Measurements from ENCODE around the gene SEPTIN11.

SEPTIN11 gene

DNA sequence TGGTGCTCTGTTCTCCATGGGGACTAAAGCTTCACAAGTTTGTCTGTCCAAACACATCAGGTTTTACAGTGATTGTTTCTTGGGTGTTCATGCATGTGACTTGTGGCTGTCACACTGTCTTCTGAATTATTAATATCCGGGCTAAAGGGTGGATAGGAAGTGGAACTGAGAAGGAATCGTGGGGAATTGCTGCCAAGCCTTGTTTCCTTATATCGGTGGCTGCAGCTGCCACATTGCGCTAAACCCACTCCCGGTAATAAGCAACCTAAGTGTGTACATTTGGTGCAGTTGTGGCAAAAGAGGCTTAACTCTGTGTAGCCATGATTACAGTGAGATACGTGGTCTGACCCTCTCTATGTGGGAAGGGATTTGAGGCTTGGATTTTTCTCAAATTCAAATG lies 30.7 kb downstream of the SEPTIN11 start:
- DNase-seq (ENCODE audit: low spot score): no peak

DNA sequence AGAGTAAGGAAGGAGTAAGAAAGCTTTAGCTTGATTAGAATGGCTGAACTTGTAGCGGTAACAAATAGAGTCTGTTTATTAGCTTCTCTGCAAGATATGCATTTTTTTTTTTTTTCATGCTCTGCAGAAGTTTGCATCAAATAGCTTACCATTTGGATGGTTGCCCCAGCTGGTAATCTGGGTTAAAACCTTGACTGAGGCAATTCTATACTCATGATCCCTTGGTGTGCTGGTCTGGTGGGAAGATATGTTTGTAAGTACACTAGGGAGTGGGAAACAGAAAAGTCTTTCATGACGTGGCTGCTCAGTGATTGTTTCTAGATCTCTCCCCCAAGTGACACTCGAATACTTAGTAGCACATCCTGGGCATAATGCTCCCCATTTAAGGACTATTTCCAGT lies 32.1 kb downstream of the SEPTIN11 start:
- no peak for DNase-seq (ENCODE audit: low spot score)

DNA sequence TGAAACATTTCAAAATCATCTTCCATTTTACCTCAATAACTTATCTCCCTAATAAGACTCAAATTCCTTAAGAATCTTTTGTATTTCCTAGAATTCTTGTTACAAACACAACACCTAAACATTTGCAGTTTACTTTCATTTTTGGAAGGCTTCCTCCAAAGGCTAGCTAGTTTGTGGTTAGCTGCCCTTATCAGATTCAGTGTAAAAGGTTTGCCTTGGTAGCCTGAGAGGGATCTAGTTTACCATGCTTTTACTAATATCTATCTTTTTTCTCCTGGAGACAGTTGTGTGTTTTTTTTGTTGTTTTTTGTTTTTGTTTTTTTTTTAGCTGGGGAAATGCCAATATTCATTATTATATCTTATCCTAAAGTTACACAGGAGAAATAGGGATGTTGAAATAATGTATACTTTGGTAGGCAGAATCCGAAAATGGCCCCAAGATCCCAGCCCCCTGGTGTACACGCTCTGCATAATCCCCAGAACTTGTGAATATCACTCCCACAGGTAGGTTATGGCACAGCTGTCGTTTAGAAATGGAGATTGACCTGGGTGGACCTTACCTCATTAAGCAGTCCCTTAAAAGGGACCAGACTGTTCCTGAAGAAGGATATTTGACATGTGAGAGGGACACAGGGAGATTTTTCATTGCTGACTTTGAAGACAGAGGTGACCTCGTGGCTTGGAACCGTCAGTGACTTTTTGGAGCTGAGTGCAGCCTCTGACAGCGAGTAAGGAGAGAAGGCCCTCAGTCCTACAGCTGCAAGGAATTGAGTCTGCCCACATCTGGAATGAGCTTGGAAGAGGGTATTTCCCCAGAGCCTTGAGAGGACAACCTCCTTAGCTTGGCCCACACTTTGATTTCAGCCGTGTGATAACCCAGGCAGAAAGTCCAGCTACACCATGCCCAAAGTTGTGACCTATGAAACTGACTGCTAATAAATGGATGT lies 33.4 kb downstream of the SEPTIN11 start:
- DNase-seq (ENCODE audit: low spot score): no peak

DNA sequence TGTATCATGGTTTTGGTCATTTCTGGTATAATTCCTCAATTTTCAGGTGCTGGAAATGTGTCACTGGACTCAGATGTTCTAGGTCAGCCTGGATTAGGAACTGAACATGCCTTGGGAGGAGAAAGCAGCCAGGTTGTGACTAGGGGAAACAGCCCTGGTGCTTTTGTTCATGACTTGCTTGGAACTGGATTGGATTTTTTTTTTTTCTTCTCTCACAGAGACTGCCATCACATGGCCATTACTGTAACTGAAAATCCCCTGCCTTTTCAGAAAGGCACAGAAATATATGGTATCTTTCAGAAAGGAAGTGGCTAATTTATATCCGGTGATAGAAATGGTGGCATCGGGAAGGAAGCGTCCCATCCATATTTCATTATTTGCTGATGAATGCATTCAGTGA lies 34.6 kb downstream of the SEPTIN11 start:
- DNase-seq (ENCODE audit: low spot score): no peak

DNA sequence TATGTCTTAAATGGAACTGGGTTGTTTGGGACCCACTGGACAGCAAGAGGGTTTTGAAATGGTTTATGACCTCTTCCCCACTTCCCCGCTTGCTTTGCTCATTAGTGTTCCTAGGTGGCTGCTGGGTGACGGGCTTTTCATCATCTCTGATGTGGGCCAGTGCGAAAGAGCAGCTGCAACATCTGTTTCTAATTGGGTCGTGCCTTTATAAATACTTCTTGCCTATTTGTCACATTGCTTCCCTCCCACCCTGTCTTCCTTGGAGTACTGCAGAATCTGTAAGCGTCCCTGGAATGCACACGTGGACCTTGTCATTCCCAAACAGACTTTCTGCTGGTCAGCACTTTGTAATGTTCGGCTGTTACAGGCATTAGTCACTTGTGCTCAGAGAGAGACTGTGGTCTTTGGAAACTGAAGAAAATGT lies 35.2 kb downstream of the SEPTIN11 start:
- peak; percentile 19 for DNase-seq (ENCODE audit: low spot score)

DNA sequence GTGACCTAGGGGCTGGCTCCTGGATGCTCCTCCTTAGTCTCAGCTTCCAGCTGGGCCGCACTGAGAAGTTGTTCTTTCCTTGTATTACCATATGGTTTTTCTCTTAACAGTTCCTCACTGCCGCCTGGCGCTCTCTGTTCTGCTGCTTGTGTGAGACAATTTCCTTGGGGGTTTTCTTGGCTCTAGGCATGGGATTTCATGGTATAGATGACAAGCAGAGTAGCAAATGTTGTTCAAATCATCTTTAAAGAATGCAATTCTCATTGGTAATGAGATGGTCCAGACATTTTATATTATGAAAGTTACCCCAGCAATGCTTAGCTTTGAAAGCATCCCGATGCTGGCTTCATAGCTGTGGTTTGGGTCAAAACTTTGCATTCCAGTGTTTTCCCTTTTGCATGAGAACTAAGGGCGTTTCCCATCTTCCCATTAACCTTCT lies 37.6 kb downstream of the SEPTIN11 start:
- DNase-seq (ENCODE audit: low spot score): no peak

DNA sequence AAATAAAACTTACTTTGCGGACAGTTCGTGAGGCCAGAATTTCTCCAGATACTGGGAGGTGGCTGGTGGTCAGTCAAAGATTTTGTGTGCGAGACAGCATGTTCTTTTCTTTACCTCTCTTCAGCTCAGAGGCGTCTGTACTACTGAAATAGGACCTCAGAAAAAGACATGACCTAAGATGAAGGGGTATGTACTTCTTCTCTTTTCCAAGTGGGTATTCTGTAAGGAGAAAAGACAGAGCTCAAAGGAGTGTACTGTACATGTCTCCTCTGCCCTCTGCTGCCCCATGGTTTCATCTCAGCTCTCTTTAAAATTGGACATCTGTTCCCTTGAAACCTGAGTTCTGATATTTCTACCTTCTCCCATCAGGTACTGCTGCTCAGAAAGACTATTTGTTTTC lies 38.1 kb downstream of the SEPTIN11 start:
- DNase-seq (ENCODE audit: low spot score): no peak

DNA sequence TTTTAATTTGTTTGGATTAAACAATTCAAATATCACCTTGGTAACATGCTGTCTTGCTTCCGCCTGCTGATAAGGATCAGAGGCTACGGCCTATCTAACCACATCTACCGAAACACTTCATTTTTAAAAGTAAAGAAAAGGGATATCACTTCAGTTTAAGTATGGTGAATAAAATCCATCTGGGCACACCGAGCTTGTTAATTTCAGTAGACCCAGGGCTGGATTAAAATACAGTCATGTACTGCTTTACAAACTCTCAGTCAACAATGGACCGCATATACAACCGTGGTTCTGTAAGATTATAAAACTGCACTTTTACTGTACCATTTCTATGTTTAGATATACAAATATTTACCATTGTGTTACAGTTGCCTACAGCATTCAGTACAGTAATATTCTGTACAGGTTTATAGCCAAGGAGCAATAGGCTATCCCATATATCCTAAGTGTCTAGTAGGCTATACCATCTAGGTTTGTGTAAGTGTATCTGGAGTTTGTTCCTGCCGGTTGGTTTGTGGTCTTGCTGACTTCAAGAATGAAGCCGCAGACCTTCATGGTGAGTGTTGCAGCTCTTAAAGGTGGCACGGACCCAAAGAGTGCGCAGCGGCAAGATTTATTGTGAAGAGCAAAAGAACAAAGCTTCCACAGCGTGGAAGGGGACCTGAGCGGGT lies 40.0 kb downstream of the SEPTIN11 start:
- DNase-seq (ENCODE audit: low spot score): no peak

DNA sequence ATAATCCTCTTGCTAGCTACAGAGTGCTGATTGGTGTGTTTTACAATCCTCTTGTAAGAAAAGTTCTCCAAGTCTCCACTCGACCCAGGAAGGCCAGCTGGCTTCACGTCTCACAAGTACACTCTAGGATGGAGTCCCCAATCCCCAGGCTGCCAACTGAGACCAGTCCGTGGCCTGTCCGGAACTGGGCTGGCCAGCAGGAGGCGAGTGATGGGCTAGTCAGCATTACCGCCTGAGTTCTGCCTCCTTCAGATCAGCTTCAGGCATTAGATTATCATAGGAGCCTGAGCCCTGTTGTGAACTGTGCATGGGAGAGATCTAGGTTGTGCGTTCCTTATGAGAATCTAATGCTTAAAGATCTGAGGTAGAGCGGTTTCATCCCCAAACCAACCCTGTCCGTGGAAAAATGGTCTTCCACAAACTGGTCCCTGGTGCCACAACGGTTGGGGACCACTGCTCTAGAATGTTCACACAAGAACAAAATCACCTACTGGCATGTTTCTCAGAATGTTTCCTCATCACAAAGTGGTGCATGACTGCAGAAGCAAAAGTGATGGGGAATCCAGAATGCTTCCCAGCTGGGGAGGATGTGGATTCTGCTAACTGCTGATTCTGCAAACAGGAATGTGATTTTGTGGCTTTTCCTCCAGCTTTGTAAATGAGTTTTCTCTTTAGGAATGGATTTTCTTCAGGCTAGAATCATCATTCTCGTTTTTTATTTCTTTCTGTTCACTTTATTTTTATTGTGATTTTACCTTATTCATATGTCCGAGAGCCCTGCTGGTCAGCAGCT lies 40.9 kb downstream of the SEPTIN11 start:
- DNase-seq (ENCODE audit: low spot score): peak; percentile 15

DNA sequence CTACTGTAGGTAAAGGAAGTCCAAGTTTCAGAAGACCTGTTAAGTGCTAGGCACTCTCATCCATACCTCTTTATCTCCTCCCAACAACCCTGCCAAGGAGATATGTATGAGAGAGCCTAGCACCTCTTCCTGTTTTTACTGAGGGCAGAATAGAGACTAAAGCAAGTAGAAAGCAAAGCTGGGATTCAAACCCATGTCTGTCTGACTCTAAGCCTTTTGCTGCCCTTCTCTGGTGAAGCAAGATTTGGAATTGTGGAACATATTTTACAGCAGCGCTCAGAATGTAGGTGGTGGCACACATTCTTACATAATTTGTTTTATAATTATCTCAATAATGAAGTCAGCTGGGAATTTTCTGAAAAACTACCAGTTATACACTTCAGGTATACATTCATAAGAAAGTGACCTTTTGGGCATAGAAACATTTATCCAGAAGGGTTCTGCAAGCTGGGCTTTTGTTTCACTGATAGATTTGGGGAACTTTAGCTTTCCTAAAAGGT lies 41.7 kb downstream of the SEPTIN11 start:
- DNase-seq (ENCODE audit: low spot score): no peak

DNA sequence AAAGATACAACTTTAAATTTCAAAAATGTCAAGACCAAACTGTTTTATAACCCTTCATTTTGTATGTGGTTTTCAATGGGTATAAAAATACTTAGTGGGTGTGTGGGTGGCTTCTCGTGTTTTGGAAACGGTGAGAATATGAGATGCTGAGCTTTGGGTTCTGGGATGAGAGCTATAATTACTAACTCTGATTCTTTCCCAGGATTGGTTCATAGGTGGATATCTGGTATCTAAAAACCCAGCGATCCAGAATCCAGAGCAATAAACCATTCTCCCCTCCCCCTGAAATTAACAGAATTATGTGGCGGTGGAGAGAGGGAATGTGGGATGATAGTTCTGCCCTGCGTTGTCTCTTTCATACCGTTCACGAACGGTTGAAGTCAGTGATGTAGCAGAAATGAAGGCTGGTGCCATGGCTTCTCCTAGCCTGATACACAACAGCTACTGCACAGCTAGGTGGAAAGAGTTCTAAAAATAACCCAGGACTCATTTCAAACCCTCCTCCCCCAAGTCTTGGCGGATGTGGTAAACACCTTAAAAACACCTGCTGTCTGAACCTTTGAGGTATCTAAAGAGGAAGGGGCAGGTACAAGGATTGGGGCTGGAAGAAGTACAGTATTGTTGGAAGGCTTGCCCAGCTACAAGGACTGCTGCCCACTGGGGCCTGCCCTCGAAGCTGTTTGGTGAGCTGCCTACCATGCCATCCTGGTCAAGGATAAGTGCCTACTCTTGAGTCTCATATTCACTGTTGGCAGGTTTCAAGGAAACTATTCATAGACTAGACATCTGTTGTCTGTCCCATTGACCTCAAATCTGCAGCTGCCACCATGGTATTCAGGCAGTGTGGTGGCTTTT lies 44.5 kb downstream of the SEPTIN11 start:
- DNase-seq (ENCODE audit: low spot score): no peak

DNA sequence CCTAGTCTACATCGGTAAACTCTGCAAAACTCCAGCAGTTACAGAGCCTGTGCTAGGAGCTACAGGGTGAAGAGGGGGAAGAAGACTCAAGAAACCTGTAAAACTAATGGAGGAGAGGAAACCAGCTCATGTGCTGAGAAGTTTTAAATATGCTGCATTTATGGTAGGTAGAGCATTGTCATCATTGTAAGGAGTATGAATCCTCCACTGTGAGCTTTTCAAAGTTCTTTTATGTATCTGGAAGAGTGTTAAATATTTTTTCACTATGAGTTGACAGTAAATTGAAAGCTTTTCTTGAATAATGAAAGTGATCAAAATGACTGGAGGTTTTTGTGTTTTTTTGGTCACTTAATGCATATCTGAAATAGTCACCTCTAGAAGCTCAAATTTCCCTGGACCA lies 46.2 kb downstream of the SEPTIN11 start:
- no peak for DNase-seq (ENCODE audit: low spot score)

DNA sequence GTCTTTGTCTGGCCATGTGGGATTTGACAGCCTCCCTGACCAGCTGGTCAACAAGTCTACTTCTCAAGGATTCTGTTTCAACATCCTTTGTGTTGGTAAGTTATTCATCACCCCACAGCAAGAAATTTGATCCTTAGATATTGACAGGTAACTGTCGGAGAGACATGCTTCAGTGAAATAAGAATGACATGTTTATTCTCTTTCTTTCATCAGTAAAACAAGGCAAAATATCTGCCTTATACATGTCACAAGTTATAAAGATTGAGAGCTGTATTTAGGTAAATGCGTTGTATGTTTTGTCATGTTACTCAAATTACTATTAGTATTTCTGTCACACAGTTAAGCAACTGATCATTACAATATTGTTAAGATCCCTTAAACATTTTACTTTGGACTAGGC lies 46.9 kb downstream of the SEPTIN11 start:
- DNase-seq (ENCODE audit: low spot score): no peak

DNA sequence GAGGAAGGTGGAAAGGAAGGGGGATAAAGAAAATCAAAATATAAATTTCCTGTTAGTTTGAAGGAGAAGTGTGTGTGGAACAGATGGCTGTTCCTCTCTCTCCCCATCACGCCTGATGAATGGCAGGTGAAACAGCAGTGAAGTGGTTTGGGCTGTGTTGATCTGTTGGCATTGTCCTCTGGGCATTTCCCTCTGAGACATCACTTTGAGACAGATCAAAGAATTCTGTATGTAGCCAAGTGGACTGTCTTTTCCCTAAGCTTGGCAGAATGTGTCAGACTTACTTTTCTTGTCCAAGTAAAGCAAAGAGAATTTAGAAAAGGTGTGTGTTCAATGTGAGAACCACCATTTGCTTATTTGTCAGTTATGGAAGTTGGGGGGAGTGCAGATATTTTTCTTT lies 47.5 kb downstream of the SEPTIN11 start:
- DNase-seq (ENCODE audit: low spot score): no peak

DNA sequence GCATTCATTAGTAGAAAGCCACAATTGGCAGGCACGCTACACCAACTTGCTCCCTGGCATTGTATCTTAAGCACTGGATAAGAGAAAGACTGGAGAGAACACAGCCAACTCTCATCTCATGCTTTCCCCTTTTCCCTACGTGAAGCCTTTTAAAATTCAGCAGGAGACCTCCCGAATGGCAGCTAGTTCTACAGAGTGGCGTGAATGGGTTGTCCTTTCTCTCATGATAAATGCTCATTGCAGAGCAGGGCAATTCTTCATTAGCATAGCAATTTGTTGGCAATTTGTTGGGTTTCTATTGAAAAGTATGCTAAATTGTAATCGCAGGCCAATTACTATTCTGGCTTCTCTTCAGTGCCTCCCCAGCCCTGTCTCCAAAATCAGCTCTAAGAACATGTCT lies 48.0 kb downstream of the SEPTIN11 start:
- DNase-seq (ENCODE audit: low spot score): no peak

DNA sequence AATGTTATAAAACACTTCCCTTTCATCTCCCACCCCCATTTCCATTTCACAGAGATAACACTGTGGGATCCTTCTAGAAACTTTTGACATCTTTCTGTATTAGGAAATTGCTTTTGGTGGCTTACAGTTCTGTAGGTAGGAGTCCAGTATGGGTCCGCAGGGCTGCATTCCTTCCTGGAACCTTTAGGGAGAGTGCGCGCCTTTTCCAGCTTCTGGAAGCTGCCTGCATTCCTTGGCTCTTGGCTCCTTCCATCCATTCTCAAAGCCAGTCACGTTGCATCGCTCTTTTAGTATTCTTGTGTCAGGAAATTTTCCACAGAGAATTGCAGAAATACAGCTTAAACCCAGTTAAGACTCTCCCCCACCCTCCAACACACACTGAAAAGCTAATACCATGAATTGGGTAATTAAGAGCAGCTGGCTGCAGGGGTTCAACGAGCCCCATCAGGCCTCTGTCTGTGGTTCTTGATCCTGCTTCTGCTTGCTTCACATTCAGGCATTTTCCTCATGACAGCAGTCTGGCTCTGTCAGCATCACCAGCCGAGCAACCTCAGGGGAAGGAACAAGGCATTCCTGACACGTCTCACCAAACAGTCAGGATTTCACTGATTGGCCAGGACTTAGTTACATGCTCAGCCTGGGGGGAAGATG lies 48.8 kb downstream of the SEPTIN11 start:
- no peak for DNase-seq (ENCODE audit: low spot score)
